ENCODE data around the gene H2AZ2.
"Not testable (repeated sequence)": the region's sequence is repeated elsewhere in the genome, so short reads cannot be mapped to it uniquely, and the experiment has no call there.

Gene H2AZ2

GRCh38 chr7:44787041-44787440 lies 60.8 kb downstream of the H2AZ2 start:
- DNase-seq (ENCODE audit: low read depth in 1 of 2, low spot score in 1 of 2) = no peak

- DNase-seq (ENCODE audit: low read depth in 1 of 2, low spot score in 1 of 2) = not testable (repeated sequence)
These were observed 62.7 kb downstream of the H2AZ2 start for GRCh38 chr7:44785218-44785617.

- no peak for DNase-seq (ENCODE audit: low read depth in 1 of 2, low spot score in 1 of 2)
These were observed 63.5 kb downstream of the H2AZ2 start for GRCh38 chr7:44784364-44784763.

GRCh38 chr7:44783407-44783806 lies 64.5 kb downstream of the H2AZ2 start:
- no peak for DNase-seq (ENCODE audit: low read depth in 1 of 2, low spot score in 1 of 2)

- DNase-seq (ENCODE audit: low read depth in 1 of 2, low spot score in 1 of 2) = no peak
These were observed 65.4 kb downstream of the H2AZ2 start for GRCh38 chr7:44782460-44782859.

Measured in activated CD4-positive, alpha-beta T cell treated with anti-CD3 and anti-CD28 coated beads, Interleukin-2, amount 50 U/mL, for 24 hours (primary cell).